SK-N-SH (cell line): ENCODE data around the gene LRIT2.

ENCODE experiments used
- RAD21 ChIP-seq: IDR thresholded peaks from 2 replicates; pipeline ENCODE4 v1.6.1; 2012; ENCODE audit warnings: mild to moderate bottlenecking, low read length
- TF ChIP-seq, protein P1 (sequence below): fragments of 200-600 bp; sonication (generic); IDR thresholded peaks from 2 replicates; pipeline ENCODE4 v1.6.1; 2017; ENCODE audit warnings: antibody characterized with exemption, mild to moderate bottlenecking, moderate library complexity

GRCh38 chr10:84197643-84198042, 27.7 kb downstream of the LRIT2 start:
- TF ChIP-seq, protein P1, sequence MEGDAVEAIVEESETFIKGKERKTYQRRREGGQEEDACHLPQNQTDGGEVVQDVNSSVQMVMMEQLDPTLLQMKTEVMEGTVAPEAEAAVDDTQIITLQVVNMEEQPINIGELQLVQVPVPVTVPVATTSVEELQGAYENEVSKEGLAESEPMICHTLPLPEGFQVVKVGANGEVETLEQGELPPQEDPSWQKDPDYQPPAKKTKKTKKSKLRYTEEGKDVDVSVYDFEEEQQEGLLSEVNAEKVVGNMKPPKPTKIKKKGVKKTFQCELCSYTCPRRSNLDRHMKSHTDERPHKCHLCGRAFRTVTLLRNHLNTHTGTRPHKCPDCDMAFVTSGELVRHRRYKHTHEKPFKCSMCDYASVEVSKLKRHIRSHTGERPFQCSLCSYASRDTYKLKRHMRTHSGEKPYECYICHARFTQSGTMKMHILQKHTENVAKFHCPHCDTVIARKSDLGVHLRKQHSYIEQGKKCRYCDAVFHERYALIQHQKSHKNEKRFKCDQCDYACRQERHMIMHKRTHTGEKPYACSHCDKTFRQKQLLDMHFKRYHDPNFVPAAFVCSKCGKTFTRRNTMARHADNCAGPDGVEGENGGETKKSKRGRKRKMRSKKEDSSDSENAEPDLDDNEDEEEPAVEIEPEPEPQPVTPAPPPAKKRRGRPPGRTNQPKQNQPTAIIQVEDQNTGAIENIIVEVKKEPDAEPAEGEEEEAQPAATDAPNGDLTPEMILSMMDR, result no peak
- no peak for TF ChIP-seq RAD21
